Measurements from ENCODE around the gene BEST1. TPM values are rescaled to one million over a fixed set of nuclear protein-coding genes. Genes with fewer than 3 reads are reported as not detected.

The BEST1 gene
- total and polyA plus RNA-seq, 2 donors (not counting 3 experiments of a cell fraction or from before 2014, with no cell fraction given) = 0.04 TPM; not detected in 1

GRCh38 chr11:61924064-61924455 is 26.1 kb upstream of the BEST1 start:
- Histone ChIP-seq H3K4me2 (ENCODE audit: insufficient read depth, low read length) (no peak overlapping the region), H3K27me3 (ENCODE audit: control insufficient read depth in 2 of 2, insufficient read depth in 2 of 2, low read length in 2 of 2) (peaks cover 3 to 22% of the 10 kb centered on the region in 2 experiments), H3K9ac (replicated peaks; ENCODE audit: extremely low read depth, insufficient read depth, low read length) (no peak overlapping the region), H3K9me1 (replicated peaks; ENCODE audit: control insufficient read depth, extremely low read depth, insufficient read depth, low read length) (no peaks in the 10 kb centered on the region), H3K79me2 (ENCODE audit: control insufficient read depth, insufficient read depth, low read length) (no peaks in the 10 kb centered on the region), H3K9me3 (replicated peaks; ENCODE audit: control insufficient read depth, insufficient read depth, low read length) (no peaks in the 10 kb centered on the region), H2AFZ (ENCODE audit: low read depth, low read length) (no peak overlapping the region), H3K36me3 (ENCODE audit: control insufficient read depth in 2 of 2, extremely low read depth in 1 of 2, insufficient read depth in 2 of 2, low read length in 2 of 2) (no peaks in the 10 kb centered on the region), H4K20me1 (replicated peaks; ENCODE audit: control insufficient read depth, extremely low read depth, insufficient read depth, low read length) (no peaks in the 10 kb centered on the region), H3K4me3 (replicated peaks in 1 of 3; ENCODE audit: insufficient read depth in 1 of 3, low read depth in 1 of 3, low read length in 3 of 3) (no peak overlapping the region), H3K27ac (ENCODE audit: insufficient read depth, low read depth, low read length) (no peak overlapping the region), H3K4me1 (ENCODE audit: control insufficient read depth, extremely low read depth, insufficient read depth, low read length) (no peaks in the 10 kb centered on the region)
- intact Hi-C loops (cut with micrococcal nuclease) (no loop called here), dilution Hi-C loops (cut with MboI; ENCODE audit: extremely low pct_ligation_motif_present, low sequenced_read_pairs) (loop anchor here (10.0 kb wide), 1 partner anchor 181 kb away; no protein-coding TSS in a partner anchor)
- POLR2A ChIA-PET = no interaction called here
- FAIRE-seq (no peak), DNase-seq (ENCODE audit: low read depth, low spot score) (no peak)
- no peak for TF ChIP-seq POLR2A (IDR thresholded peaks at IDR 0.05; ENCODE audit: low read depth, low read length)
- TF ChIP-seq POLR2AphosphoS5 (IDR thresholded peaks at IDR 0.05; ENCODE audit: insufficient read depth, low read depth, low read length) = no peak
- TF ChIP-seq GATA2 (IDR thresholded peaks at IDR 0.05; ENCODE audit: insufficient read depth, insufficient read length, low read depth, low read length) = no peak
- no peak for TF ChIP-seq JUN (IDR thresholded peaks at IDR 0.05; ENCODE audit: borderline replicate concordance, insufficient read depth, insufficient read length, low read depth)
- no peak for TF ChIP-seq EZH2 (IDR thresholded peaks at IDR 0.05; ENCODE audit: borderline replicate concordance, low read depth, low read length, severe bottlenecking)
- no peak for TF ChIP-seq FOS (IDR thresholded peaks at IDR 0.05; ENCODE audit: borderline replicate concordance, insufficient read depth, low read length)
- no peak for TF ChIP-seq MYC (IDR thresholded peaks at IDR 0.05; ENCODE audit: low read depth, low read length)
- no peak for TF ChIP-seq CTCF (IDR thresholded peaks at IDR 0.05; ENCODE audit: extremely low read depth in 1 of 2, insufficient read depth in 1 of 2, low read depth in 1 of 2, low read length in 2 of 2)
- no peak for TF ChIP-seq MAX (IDR thresholded peaks at IDR 0.05; ENCODE audit: insufficient read depth, insufficient read length)
- no TSS peak for BruUV-seq (replicated peaks)
- CTCF ChIA-PET = interaction anchor here (1.0 to 1.9 kb wide), 7 partner anchors 14 to 158 kb away, joined by 3 to 8 read pairs (median 6); no protein-coding TSS in a partner anchor
